C4-2B (cell line): Measurements from ENCODE around the gene TTC38.

Experiments
- H3K27ac ChIP-seq: fragments of 450-650 bp; 2 replicates; pipeline ENCODE4 v1.5.1; 2017
- ZFX ChIP-seq: fragments of 450-650 bp; IDR thresholded peaks from 2 replicates; pipeline ENCODE4 v1.6.1; 2017
- TF ChIP-seq, protein P1 (sequence below): fragments of 450-650 bp; conservative IDR thresholded peaks from 2 replicates; pipeline ENCODE4 v1.5.1; 2017; ENCODE audit warnings: mild to moderate bottlenecking

Gene TTC38

DNA sequence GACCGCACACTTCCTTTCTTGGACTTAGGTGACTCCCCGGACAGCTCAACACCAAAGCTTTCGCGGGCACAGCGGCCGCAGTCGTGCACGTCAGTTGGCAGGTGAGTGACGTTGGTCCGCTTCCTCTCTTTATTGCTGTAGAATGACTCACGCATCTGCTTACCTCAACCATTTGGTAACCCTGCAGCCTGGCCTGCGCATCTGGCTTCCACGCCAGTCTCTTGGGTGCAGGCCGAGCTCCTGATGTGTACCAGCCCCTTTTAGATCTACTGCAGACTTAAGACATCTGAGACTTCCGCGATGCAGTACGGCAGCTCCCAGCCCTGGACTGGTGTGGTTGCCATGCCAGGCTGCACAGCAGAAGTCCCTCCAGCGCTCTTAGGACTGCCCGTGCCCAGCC lies 55.4 kb downstream of the TTC38 start:
- TF ChIP-seq, protein P1, sequence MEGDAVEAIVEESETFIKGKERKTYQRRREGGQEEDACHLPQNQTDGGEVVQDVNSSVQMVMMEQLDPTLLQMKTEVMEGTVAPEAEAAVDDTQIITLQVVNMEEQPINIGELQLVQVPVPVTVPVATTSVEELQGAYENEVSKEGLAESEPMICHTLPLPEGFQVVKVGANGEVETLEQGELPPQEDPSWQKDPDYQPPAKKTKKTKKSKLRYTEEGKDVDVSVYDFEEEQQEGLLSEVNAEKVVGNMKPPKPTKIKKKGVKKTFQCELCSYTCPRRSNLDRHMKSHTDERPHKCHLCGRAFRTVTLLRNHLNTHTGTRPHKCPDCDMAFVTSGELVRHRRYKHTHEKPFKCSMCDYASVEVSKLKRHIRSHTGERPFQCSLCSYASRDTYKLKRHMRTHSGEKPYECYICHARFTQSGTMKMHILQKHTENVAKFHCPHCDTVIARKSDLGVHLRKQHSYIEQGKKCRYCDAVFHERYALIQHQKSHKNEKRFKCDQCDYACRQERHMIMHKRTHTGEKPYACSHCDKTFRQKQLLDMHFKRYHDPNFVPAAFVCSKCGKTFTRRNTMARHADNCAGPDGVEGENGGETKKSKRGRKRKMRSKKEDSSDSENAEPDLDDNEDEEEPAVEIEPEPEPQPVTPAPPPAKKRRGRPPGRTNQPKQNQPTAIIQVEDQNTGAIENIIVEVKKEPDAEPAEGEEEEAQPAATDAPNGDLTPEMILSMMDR: no peak
- no peak for TF ChIP-seq ZFX
- H3K27ac ChIP-seq: no peak overlapping the region

DNA sequence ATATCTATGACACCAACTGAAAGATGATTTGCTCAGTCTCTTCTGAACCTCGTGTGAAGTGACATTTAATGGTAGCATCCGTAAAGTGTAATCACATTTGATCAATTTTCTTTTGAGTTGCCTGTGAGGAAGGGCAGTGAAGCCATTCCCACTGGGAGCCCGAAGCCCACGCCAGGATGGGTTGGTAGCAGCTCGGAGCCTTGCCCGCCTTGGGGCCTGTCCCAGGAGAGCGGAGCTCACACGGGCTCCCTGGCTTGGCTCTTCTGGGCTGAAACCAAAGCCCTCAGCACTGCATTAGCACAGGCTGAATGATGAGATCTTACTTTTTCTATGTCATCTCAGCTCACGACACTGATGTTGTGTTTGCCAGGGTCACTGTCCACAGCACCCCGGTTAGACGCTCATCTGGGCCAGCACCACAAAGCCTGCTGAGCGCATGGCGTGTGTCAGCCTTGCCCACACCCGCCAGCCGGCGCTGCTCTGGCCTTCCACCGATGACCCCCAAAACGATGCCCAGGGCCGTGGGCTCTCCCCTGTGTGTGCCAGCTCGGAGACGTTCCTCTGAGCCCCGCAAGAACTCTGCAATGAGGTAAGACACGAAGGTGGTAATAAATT lies 58.4 kb downstream of the TTC38 start:
- no peak overlapping the region for H3K27ac ChIP-seq
- TF ChIP-seq, protein P1: no peak
- TF ChIP-seq ZFX: no peak

- no peak overlapping the region for H3K27ac ChIP-seq
- no peak for TF ChIP-seq ZFX
- TF ChIP-seq, protein P1: no peak
These were observed 60.1 kb downstream of the TTC38 start for GRCh38 chr22:46327691-46328465.

DNA sequence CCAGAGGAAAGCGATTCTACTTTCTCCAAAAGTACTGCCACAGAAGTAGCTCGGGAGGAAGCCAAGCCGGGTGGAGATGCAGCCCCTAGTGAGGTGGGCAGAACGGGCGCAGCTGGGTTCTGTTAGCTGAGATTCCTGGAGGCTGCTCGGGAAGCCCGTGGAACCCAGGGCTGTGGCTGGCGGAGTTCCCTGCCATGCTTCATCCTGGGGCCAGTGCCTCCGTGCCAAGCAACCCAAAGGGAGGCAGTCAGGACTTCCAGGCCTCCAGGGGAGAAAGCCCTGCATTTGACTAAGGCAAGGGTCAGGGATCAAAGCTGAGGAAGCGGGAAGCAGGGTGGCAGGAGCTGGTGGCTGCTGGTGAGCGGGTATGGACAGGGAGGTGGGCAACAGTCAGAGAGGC lies 61.0 kb downstream of the TTC38 start:
- TF ChIP-seq, protein P1: no peak
- no peak for TF ChIP-seq ZFX
- no peak overlapping the region for H3K27ac ChIP-seq

- no peak overlapping the region for H3K27ac ChIP-seq
- TF ChIP-seq, protein P1: no peak
- no peak for TF ChIP-seq ZFX
These were observed 61.8 kb downstream of the TTC38 start for GRCh38 chr22:46329616-46330015.

- TF ChIP-seq, protein P1: no peak
- no peak for TF ChIP-seq ZFX
- no peak overlapping the region for H3K27ac ChIP-seq
These were observed 62.6 kb downstream of the TTC38 start for GRCh38 chr22:46330426-46330825.

GRCh38 chr22:46331496-46331895 lies 63.7 kb downstream of the TTC38 start:
- no peak overlapping the region for H3K27ac ChIP-seq
- TF ChIP-seq, protein P1: no peak
- TF ChIP-seq ZFX: no peak
